GM19372 (cell line): ENCODE results near the gene CD7.

Experiments
- ATAC-seq: cut with Tn5 transposase; IDR thresholded peaks from one replicate; pipeline ENCODE4 v1.9.1; 2021; ENCODE audit warnings: mild to moderate bottlenecking, low read depth, moderate library complexity; ENCODE audit not compliant: unreplicated experiment

CD7 gene

DNA sequence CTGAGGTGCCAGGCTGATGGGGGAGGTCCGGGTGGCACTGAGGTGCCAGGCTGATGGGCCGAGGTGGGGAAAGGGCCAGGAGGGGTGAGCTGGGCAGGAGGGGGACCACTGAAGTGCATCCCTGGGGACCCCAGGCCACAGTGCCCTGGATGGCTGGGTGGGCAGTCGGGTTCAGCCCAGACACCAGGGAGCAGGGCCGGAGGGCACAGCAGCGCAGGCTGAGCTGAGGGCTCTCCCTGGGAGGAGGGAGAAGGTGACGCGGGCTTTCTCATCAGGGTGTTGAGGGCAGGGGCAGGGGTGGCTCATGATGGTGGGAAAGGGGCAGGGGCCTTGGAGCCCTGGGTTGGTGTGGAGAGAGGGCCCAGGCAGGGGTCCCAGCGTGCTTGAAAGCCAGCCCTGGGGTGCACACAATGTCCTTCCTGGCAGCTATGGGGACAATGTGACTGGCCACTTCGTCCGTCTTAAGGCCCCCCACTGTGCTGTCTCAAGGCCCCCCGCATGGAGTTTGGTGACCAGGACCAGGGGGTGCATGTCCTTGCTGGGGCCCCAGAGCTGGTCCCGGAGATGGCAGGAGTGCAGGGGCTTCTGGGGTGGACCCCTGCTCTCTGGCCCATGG, 16.0 kb downstream of the CD7 start:
- no peak for ATAC-seq

DNA sequence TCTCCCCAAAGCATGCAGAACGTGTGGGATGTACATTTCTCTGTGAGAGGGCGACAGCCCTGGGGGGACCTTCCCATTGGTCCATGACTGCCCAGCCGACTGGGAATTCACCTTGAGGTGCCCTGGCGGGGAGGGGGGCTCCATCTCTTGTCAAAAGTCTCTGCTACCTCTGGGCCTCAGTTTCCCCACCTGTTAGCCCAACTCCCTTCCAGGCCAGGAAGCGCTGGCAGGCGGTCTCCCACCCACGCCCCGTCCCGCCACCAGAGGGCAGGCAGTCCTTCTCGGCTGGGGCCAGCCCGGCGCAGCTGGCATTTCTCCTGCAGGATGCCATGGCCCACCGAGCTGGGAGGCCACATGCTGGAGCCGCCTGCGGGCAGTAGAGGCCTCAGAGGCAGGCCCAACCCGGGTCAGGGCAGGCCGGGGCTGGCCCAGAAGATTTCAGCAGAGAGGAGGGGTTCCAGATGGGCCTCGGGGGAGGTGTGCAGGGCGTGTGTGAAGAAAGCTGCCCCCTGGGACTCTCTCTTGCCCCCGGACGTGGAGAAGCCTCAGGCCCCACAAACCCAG, 16.6 kb downstream of the CD7 start:
- no peak for ATAC-seq

DNA sequence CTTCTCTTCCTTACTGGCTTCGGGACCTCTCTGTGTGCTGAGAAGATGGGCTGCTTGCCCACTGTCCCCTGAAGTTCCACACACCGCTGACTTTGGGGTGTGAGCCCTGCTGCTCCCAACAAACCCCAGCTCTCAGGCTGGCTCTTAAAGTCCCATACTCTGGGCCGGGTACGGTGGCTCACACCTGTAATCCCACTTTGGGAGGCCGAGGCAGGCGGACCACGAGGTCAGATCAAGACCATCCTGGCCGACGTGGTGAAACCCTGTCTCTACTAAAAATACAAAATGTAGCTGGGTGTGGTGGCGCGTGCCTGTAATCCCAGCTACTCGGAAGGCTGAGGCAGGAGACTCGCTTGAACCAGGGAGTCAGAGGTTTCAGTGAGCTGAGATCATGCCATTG, 17.2 kb downstream of the CD7 start:
- no peak for ATAC-seq

DNA sequence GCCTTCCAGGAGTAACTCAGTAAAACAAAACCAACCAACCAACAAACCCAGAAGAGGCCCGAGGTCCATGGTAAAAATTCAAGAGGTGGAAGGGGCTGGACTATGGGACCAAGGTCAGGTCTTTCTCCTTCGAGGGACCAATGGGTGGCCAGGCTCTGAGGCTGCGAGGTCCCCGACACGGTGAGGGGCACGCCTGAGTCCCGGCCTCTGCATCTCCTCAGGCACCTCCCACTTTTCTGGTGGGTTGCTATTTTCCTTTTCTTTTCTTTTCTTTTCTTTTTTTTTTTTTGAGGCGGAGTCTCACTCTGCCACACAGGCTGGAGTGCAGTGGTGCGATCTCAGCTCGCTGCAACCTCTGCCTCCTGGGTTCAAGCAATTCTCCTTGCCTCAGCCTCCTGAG, 18.0 kb downstream of the CD7 start:
- no peak for ATAC-seq

DNA sequence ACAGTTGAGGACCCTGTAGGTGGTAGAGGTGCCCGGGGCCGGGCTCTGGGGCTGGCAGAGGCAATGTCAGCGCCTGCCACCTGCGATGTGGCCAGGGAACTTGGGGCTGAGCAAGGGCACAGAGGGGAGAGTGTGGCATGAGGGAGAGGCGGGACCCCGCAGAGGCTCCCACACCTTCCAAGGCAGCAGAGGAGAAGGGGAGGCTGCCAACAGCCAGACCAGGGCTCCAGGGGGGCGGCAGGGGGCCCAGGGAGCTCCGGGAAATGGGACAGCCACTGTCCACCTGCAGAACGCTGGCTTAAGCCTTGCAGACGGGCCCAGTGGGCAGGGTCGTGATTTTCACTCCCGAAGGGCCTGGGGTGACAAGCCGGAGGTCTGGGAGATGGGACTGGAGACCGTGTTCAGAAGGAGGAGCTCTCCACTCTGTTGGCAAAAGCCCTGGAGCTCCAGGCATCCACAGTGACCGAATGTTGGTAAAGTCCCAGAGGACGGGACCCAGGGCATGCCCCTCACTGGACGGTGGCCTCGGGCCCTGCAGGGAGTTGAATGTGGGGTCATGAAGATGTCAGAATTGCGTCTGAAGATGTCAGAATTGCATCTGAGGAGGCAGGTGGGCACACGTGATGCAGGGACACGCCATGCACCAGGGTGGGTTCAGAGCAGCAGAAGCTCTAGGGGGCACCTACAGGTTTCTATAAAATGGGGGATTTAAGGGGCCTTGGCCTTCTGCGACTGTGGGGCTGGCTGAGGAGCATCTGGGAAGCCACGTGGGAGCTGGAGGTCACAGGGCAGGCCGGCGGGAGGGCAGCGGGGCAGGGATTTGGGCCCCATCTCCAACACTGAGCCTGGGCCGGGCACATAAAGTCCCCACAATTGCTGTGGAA, 18.6 kb downstream of the CD7 start:
- no peak for ATAC-seq

DNA sequence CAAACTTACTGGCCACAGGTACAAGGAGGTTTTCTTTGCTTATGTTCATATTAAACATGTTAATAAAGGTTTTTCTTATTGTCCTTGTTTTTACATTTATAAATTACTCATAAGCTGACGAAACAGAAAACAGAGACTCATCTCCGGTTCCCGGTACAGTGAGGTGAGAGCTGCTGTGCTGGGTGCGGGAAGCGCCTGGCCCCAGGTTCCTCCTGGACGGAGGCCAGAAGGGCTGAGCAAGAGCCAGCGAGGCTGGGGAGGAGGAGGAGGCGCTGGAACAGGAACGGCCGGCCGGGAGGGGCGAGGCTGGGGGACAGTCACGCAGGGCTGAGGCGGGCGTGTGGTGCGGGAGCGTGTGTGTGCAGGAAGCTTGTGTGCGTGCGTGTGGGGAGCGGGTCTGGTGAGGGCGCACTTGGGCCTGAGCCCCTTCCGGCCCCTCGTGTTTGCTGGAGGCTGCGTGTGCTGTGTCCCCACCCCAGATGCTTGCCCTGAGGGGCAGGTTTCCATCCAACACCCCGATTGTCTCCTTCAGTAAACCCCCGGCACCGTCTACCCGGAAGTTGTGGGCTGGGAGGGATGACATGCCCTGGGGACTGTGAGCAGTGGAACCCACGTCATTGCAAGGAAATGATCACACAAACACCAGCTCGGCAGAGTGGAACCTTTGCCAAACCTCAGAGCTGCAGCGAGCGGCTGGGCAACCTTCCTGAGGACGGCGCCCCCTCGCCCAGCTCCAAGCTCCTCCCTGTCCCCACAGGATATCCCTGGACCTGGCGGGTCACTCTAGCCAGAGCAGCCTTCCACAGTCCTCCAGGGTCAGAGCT, 19.5 kb downstream of the CD7 start:
- ATAC-seq: peak; percentile 34

DNA sequence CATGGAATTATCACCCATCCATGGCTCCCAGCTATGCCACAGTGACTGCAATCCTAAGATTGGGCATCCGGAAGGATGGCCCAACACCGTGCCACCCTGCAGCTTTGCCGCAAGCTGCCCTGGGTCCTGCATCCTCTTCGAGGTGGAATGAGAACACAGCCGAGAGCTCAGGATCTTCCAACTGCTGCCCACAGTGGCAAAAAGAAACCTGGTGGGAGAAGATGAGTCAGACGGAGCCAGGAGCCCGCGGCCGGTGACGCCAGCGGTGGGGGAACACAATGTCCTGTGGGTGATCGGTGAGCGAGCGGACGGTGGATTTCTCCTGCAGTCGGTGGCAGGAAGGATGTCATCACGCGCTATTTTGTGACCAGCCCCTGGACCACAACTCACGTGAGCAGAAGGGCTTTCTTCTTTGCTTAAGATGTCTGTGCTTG, 20.1 kb downstream of the CD7 start:
- no peak for ATAC-seq

DNA sequence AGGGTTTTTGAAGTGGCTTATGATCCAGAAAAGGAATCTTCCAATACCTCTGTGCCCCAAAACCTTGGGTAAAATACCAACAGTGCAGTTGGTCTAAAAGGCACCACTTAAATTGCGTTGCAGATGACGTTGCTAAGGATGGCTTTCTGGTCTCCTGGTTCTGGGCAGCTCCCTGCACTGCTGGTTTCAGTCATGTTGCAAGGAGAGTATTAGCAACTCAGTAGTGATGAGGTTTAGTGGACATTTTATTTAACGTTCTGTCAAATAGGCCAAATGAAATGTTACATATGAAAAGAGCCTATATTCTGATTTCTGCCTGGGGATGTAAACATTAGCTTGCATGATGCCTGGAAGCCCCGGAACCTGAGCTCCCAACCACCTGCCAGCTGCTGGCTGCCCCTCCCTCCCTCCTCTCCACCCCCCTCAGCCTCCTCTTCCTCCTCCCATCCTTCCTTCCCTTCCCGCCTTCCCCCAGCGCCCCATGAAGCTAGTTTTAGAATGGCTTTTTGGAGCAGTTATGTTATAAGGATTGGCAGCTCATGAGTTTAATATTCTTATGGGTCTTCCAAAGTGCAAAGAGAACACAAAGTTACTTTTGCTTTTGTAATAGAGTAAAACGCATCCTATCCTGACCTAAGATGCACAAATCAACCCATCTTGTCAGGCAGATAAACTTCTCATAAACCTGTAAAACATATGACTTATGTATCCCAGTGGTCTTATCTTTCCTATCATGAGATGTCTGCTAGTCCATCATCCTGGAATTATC, 20.7 kb downstream of the CD7 start:
- ATAC-seq: no peak

DNA sequence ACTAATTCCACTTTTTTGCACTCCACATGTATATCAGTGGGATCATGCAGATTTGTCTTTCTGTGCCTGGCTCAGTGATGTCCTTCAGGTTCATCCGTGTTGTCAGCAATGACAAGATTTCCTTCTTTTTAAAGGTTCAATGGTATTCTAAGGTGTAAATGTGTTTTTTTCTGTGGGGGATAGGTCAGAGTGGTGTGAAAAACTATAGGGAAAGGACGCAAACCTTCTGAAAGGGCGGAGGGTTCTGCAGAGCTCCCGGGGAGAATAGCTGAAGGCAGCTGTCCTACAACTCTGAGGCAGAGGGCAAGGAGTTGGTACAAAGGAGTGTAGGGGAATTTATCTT, 22.0 kb downstream of the CD7 start:
- no peak for ATAC-seq

DNA sequence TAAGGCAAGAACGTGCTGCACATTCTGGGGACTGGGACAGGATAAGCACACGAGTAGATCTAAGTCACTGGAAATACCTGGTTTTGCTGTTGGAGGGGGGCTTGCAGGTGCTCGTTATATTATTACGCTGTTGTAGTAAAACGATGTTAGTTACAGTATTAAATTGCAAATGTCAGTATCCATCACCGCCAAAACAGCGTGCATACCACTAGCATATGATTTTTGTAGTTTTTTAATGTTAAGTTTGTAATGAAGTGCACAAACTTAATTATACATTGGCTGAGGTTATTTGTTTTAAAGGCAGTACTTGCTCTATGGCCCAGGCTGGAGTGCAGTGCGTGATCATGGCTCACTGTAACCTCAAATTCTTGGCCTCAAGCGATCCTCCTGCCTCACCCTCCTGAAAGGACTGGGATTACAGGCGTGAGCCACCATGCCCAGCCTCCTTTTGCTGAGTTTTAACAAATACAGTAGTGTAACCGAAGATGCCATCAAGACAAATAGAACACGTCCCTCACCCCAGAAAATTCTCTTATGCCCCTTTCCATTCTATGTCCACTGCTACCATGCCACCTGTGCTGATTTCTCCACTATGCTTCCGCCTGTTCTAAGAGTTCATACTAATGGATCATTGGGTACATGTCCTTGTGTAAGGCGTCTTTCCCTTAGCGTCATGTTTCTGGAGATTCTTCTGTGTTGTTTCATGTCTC, 23.2 kb downstream of the CD7 start:
- ATAC-seq: no peak

DNA sequence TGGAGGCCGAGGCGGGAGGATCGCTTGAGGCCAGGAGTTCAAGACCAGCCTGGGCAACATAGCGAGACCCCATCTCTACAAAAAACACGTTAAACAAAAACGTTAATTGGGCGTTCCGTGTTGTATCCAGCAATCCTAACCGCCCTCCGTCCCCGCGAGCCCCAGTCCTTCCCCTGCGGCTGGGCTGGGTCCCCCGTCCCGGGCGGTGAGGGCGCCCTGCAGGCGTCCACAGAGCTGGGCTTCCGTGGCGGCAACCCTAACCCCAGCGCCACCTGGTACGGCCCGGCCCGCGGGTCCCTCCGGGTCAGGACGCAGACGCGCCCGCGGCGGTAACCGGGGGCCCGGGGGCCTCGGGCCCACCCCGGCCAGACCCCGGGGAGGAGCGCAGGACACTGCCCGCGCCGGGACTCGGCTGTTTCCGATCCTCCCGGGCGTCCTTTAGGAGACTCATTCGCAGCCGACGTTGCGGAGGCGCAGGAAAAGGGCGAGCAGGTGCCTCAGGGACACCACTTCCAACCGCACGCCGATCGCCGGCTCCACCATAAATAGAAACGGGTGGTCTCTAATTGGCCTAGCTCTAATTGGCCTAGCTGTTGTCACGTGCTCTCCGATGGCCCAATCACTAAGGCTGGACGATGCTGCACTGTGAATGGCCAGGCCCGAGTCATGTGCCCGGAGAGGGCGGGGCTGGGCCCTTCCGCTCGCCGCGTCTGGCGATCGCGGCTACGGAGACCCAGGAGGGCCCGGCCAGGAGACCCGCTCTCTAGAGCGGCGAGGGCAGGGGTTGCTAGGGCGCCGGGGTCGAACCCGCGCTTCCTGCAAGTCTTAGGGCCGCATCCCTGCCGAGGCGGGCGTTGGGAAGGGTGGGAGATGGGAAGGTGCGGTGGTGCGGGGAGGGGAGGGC, 24.9 kb downstream of the CD7 start:
- ATAC-seq: peak; percentile 97

DNA sequence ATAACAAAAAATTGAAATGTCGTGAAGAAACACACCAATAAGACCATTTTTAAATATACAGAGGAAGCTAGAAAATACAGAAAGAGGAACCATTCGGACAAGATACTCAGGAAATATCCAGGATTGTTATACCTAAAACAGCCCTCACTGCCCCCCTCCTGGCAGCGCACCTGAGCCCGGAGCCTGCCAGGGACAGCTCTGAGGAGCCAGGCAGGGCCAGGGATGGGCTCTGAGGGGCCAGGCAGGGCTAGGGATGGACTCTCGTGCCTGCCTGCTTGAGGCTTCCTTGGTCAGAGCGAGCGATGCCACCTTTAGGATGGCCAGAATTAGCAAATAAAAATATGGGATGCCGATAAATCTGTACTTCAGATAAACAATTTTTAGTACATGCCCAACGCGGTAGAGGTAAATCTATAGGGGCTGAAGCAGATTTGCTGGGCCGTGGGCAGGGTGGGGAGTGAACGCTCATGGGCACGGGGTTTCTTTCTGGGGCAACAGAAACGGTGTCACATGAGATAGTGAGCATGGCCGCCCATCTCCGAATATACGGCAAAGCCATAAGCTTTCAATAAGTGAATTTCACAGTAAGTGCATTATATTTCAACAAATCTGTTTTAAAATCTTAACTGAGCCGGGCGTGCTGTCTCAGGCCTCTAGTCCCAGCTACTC, 25.7 kb downstream of the CD7 start:
- ATAC-seq: no peak

DNA sequence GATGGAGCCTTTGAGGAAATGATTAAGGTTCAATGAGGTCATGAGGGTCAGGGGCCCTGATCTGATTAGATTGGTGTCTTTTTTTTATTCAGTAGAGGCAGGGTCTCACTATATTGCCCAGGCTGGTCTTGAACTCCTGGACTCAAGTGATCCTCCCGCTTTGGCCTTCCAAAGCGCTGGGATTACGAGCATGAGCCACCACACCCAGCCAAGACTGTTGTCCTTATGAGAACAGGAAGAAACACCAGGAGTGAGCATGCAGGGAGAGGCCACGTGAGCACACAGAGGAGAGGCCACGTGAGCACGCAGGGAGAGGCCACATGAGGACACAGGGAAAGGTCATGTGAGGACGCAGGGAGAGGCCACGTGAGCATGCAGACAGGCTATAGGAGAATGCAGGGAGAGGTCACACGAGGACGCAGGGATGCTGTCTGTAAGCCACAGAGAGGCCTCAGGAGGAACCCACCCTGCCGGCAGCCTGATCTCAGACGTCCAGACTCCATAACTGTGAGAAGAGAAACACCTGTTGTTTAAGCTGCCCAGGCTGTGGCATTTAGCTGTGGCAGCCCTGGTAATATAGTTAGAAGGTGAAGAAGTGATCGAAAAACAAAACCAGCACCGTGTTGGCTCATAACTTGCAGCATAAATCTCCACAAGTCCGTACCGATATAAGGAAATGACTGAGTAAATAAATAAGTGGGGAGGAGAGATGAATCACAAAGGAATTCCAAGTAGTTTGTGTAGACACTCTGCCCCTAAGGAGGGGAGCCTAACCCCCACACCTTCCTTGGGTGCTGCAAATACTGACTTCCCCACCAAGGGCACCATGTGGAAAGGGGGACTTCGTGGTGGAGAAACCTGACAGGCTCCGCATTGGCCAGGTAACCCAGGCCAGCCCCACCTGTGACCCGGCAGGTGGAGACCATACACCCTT, 29.3 kb downstream of the CD7 start:
- no peak for ATAC-seq

DNA sequence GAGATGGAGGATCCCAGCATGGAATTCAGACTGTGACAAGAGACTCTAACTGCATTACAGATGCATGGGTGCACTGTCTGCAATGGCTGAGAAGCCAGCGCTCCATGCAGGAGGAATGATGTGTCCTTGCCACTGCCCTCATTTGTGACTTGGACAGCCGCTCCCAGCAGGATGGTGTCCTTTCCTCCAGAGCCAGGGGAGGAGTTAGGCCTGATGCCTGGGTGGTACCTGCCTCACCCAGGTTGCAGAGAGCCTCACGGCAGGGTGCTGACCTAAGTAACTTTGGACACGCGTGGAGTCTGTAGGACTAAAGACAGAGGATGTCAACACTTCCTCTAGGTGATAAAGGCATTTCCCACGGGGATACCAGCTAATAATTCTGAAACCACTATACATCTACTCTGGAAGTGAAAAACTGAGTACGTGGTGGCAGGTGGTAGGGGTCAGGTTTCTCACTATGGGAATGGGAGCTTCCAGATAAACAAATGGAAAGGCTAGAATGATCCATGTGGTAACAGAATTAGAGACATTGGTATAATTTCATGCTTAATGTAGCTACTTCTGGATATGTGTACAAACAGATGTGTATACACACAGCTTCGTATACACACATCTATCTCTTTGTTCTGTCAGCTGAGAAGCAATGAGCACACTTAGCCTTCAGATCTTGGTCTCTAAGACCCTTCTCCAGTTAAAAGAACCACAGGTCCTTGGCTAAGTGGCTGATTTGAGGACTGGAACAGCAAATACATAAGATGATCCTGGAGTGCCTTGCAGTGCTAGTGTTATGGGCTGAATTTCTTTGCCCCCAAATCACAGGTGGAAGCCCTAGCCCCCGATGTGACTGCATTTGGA, 30.2 kb downstream of the CD7 start:
- no peak for ATAC-seq

DNA sequence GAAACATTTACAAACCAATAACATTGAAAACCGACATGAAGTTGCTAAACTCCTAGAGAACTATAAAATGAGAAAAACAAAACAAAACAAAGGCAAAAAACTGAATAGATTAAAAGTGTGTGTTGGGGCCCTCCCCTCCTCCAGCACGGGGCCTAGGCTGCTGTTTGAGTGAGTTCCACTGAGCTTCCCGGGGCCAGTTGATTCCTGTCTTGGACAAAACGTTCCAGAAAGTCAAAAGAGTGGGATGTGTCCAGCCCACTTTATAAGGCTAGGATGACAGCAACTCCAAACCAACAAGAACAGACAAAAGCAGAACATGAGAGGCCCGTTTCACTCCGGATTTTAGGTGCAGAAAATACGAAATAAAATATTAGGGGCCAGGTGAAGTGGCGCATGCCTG, 32.3 kb downstream of the CD7 start:
- ATAC-seq: no peak

DNA sequence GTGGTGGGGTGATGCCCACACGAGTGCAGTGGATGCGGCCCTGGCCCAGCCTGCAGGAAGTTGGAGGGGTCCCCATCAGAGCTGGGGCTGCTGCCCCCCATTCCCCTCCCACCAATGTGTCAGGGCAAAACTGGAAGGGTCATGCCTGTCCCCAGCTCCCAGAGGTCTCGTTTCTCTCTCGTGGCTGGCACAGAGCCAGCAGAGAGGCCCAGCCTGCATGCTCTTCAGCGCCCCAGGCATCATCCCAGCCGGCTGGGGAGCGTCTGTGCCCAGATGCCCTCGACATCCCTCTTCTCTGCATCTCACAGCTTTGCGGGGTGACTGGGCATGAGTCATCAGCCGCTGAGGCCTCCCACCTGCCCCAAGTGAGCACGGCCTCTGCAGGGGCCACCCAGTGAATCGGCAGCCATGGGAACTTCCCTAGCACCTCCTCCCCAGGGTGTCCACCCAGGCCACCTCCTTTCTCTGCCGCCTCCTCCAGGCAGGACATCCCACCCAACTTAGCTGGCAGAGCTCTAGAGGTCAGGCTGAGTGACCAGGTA, 34.1 kb downstream of the CD7 start:
- ATAC-seq: no peak
